Immature natural killer cell (primary cell): ENCODE measurements around the gene TCEAL3. TPM values are rescaled to one million over a fixed set of nuclear protein-coding genes. Genes with fewer than 3 reads are reported as not detected.
"Not testable (repeated sequence)": the region's sequence is repeated elsewhere in the genome, so short reads cannot be mapped to it uniquely, and the experiment has no call there.

ENCODE experiments used
- DNase-seq, 3 donors: peaks; one replicate each; pipeline ENCODE4 v3.0.0; 2022; ENCODE audit warnings: mixed read lengths in 1 of 3
- H3K27ac Mint-ChIP-seq, 6 donors: one replicate each; pipeline ENCODE4 v1.8.0; 2020; ENCODE audit warnings: mixed read lengths in 6 of 6, mild to moderate bottlenecking in 5 of 6, inconsistent platforms in 4 of 6, moderate library complexity in 3 of 6
- H3K27me3 Mint-ChIP-seq, 3 donors: one replicate each; pipeline ENCODE4 v1.8.0; 2020 to 2021; ENCODE audit warnings: low read depth in 3 of 3, mild to moderate bottlenecking in 3 of 3, mixed read lengths in 3 of 3, moderate library complexity in 3 of 3, inconsistent platforms in 1 of 3
- H3K36me3 Mint-ChIP-seq, 3 donors: one replicate each; pipeline ENCODE4 v1.8.0; 2020; ENCODE audit warnings: mixed read lengths in 3 of 3, inconsistent platforms in 2 of 3, mild to moderate bottlenecking in 2 of 3
- H3K4me1 Mint-ChIP-seq, 2 donors: one replicate each; pipeline ENCODE4 v1.8.0; 2020; ENCODE audit warnings: inconsistent platforms in 2 of 2, mild to moderate bottlenecking in 2 of 2, mixed read lengths in 2 of 2, moderate library complexity in 1 of 2
- H3K4me3 Mint-ChIP-seq, 5 donors: one replicate each; pipeline ENCODE4 v1.8.0; 2020; ENCODE audit warnings: mild to moderate bottlenecking in 5 of 5, mixed read lengths in 5 of 5, inconsistent platforms in 3 of 5, moderate library complexity in 3 of 5
- H3K9me3 Mint-ChIP-seq, 6 donors: one replicate each; pipeline ENCODE4 v1.8.0; 2020; ENCODE audit warnings: mild to moderate bottlenecking in 6 of 6, mixed read lengths in 6 of 6, inconsistent platforms in 4 of 6, moderate library complexity in 3 of 6
- polyA plus RNA-seq, 3 donors: library from polyadenylated mRNA; unstranded; fragments of 300-500 nt; fragmentation: Illumina TruSeq; gene quantifications; one replicate each; pipeline ENCODE4 v1.2.3, GENCODE V29; 2021

Gene TCEAL3
- polyA plus RNA-seq, 3 donors from 2014 or later = 6.8 to 11.4 (median 10.6) TPM

DNA sequence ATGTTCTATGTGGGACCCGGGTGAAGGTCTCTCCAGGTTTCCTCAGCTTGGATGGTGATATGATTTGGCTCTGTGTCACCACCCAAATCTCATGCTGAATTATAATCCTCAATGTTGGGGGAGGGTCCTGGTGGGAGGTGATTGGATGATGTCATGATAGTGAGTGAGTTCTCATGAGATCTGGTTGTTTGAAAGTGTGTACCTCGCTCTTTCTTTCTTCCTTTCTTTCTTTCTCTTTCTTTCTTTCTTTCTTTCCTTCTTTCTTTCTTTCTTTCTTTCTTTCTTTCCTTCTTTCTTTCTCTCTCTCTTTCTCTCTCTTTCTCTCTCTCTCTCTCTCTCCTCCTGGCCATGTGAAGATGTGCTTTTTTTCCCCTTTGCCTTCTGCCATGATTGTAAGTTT, 51.7 kb downstream of the TCEAL3 start:
- H3K4me1 Mint-ChIP-seq, H3K4me3 Mint-ChIP-seq, H3K36me3 Mint-ChIP-seq, H3K27ac Mint-ChIP-seq, DNase-seq, H3K9me3 Mint-ChIP-seq: not testable (repeated sequence)
- peaks cover 0 to 11% (median 4%) of the 10 kb centered on the region in 3 donors for H3K27me3 Mint-ChIP-seq

Other genes with a start within 250 kb of the TCEAL3 start
- gene BEX3, start 231.4 kb upstream of the TCEAL3 start, polyA plus RNA-seq = 1 to 10 TPM; 8.1 to 9.8 (median 9.7) TPM
- not detected for gene RAB40A, start 88.5 kb upstream of the TCEAL3 start, polyA plus RNA-seq
- gene TCEAL4, start 22.4 kb upstream of the TCEAL3 start, polyA plus RNA-seq = 10 to 100 TPM in 1 of 3 donors, 1 to 10 TPM in 2; 1.6 to 10.8 (median 4.8) TPM
- gene TCEAL1, start 21.0 kb downstream of the TCEAL3 start, polyA plus RNA-seq = 10 to 100 TPM; 19.7 to 31.2 (median 21.3) TPM
- 10 to 100 TPM; 55.3 to 76.9 (median 67.8) TPM for gene MORF4L2, start 78.7 kb downstream of the TCEAL3 start, polyA plus RNA-seq
- not detected for gene TMEM31, start 102.9 kb downstream of the TCEAL3 start, polyA plus RNA-seq
- gene PLP1, start 168.9 kb downstream of the TCEAL3 start, polyA plus RNA-seq = not detected
- gene RAB9B, start 224.3 kb downstream of the TCEAL3 start, polyA plus RNA-seq = under 1 TPM; 0.33 to 0.43 (median 0.38) TPM